C1 segment of cervical spinal cord (tissue), 14 donors: ENCODE data around the gene CDK6.

Experiments used
- DNase-seq, 14 donors: peaks; one replicate each; lab custom pipeline; 2025; lab: John Stamatoyannopoulos, UW

The CDK6 gene

GRCh38 chr7:92594746-92595145 is 241.6 kb downstream of the CDK6 start:
- no peak for DNase-seq

- peak in 2 of 14 donors; percentile 19 to 26 for DNase-seq
Measured at GRCh38 chr7:92590711-92591310, 245.6 kb downstream of the CDK6 start.

- no peak for DNase-seq
Measured at GRCh38 chr7:92589056-92589455, 247.3 kb downstream of the CDK6 start.

DNA sequence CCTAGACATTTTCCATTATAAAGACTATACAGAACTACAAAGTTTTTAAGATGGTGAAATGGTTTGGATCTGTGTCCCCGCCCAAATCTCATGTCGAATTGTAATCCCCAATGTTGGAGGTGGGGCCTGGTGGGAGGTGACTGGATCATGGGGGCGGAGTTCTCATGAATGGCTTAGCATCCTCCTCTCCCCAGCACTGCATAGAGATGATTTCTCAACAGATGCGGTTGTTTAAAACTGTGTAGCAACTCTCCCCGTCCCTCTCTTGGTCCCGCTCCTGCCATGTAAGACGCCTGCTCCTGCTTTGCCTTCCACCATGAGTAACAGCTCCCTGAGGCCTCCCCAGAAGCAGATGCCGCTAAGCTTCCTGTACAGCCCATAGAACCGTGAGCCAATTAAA is 247.8 kb downstream of the CDK6 start:
- DNase-seq: no peak

- DNase-seq: no peak
Measured at GRCh38 chr7:92586841-92587240, 249.5 kb downstream of the CDK6 start.

- DNase-seq: no peak
Measured at GRCh38 chr7:92586403-92586802, 250.0 kb downstream of the CDK6 start.

DNA sequence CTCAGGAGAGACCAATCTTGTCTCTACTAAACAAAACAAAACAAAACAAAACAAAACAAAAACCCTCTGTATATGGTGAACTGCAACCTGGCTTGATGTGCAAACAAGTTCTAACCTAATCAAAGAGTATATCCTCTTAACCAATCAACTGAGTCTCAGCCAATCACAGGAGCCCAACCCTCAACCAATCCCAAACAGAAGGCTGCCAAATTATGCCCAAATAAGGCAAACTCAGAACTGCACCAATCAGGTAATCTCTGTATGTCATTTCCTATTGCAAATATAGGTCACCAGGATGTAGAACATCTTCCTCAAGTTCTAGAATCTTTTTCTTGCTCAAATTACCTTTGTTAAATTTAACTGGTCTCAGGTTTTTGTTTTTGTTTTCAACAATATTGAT is 251.4 kb downstream of the CDK6 start:
- no peak for DNase-seq

- no peak for DNase-seq
Measured at GRCh38 chr7:92582948-92583347, 253.4 kb downstream of the CDK6 start.

GRCh38 chr7:92576296-92576695 is 260.1 kb downstream of the CDK6 start:
- no peak for DNase-seq

DNA sequence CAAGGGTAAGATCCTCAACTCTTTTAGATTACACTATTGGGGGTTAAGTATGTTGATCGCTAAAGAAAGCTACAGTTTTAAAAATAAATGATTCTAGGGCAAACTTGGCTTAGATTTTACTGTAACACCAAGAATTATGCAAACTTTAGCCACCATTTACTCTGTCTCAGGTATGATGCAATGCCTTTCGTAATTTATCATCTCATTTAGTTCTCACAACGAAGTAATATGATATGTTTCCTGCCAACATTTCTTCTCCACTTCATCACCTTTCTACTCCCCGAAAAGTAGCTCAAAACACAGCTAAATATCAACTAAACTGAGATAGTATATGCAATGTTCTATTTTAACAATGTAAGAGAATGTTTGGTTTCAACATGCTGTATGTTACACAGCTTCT is 267.2 kb downstream of the CDK6 start:
- no peak for DNase-seq

GRCh38 chr7:92567460-92567859 is 268.9 kb downstream of the CDK6 start:
- no peak for DNase-seq

GRCh38 chr7:92563345-92563744 is 273.0 kb downstream of the CDK6 start:
- DNase-seq: no peak

- DNase-seq: no peak
Measured at GRCh38 chr7:92560602-92561001, 275.8 kb downstream of the CDK6 start.

- DNase-seq: no peak
Measured at GRCh38 chr7:92557808-92558362, 278.5 kb downstream of the CDK6 start.

GRCh38 chr7:92557249-92557648 is 279.1 kb downstream of the CDK6 start:
- DNase-seq: no peak
